A673 (cell line): Measurements from ENCODE around the gene RNF135.

ENCODE experiments used
- EZH2 ChIP-seq: fragments of 200-600 bp; sonication (generic); IDR thresholded peaks from 2 replicates; pipeline ENCODE4 v1.6.1; 2017; ENCODE audit warnings: borderline replicate concordance, low read depth, mild to moderate bottlenecking, mixed read lengths, antibody characterized with exemption, low read length; ENCODE audit not compliant: poor library complexity, severe bottlenecking
- TF ChIP-seq, protein P1 (sequence below): fragments of 300-800, 200-600 bp; sonication (generic); conservative IDR thresholded peaks from 2 replicates; pipeline ENCODE4 v1.5.1; 2017; ENCODE audit warnings: low read depth, mild to moderate bottlenecking, antibody characterized with exemption, low read length, moderate library complexity, mixed read lengths

DNA sequence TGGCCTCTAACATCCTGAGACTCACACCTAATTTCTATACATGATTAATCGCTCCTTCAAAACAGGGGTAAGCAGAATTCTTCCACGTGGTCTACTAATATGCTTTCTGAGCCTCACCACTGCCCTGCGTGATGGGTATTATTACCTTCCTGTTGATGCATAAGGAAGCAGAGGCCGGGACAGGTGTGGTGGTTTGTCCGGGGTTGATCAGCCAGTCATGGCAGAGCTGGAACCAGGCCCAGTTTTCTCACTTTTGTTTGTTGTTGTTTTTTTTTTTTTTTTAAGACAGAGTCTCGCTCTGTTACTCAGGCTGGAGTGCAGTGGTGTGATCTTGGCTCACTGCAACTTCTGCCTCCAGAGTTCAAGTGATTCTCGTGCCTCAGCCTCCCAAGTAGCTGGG is 31.2 kb downstream of the RNF135 start:
- no peak for TF ChIP-seq EZH2
- TF ChIP-seq, protein P1, sequence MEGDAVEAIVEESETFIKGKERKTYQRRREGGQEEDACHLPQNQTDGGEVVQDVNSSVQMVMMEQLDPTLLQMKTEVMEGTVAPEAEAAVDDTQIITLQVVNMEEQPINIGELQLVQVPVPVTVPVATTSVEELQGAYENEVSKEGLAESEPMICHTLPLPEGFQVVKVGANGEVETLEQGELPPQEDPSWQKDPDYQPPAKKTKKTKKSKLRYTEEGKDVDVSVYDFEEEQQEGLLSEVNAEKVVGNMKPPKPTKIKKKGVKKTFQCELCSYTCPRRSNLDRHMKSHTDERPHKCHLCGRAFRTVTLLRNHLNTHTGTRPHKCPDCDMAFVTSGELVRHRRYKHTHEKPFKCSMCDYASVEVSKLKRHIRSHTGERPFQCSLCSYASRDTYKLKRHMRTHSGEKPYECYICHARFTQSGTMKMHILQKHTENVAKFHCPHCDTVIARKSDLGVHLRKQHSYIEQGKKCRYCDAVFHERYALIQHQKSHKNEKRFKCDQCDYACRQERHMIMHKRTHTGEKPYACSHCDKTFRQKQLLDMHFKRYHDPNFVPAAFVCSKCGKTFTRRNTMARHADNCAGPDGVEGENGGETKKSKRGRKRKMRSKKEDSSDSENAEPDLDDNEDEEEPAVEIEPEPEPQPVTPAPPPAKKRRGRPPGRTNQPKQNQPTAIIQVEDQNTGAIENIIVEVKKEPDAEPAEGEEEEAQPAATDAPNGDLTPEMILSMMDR, result no peak
